Renal cortical epithelial cell (primary cell): ENCODE data around the gene SNX33. TPM values are rescaled to one million over a fixed set of nuclear protein-coding genes. Genes with fewer than 3 reads are reported as not detected.
"Not testable (repeated sequence)": the region's sequence is repeated elsewhere in the genome, so short reads cannot be mapped to it uniquely, and the experiment has no call there.

ENCODE experiments used
- DNase-seq: peaks from one replicate; pipeline ENCODE4 v3.0.0-alpha.2; 2011; ENCODE audit warnings: low read depth
- total RNA-seq: library from RNA; depleted of rRNA; stranded (reverse); fragments of >200 nt; gene quantifications from 2 replicates; pipeline ENCODE4 v1.2.3, GENCODE V29; 2014

The SNX33 gene
- total RNA-seq, 1 donor from 2014 or later = 21.6 TPM

DNA sequence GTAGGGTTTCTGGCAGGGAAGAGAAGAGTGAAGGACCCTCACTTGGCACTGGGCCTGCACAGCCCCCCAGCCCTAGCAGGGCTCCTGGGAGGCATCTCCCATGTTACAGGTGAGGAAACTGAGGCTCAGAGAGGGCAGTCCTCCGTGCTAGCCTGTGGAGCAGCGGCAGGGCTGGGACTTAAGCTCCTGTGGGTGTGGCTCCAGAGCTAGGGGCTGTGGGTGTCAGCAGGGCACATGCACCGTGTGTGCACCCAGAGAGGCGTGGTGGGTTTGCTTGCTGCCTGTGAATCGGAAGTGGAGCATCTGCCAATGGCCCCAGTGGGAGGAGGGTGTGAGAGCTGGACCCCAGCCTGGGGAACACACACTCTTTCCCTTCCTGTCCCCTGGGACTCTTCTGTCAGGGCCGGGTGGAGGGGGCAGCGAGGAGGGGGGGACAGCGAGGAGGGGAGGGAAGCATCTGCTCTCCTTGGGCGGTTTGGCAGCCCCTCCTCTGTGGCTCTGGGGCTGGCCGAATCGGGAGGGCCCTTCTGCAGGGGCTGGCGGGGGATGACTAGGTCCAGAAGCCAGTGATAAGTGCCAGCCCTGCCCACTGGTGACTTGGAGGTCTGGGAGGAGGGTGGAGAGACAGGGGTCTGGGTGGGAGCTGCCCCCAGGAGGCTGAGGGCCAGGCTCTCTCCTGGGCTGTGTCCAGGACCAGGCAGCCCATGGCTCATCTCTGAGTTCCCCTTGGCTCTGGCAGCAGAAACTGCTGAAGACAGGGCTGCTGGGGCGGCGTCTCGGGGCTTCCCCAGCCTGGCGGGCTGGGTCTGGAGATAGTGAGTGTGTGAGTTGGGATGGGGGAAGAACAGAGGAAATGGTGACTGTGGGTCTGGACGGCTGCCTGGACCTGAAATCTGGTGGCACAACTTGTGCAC lies 52.5 kb downstream of the SNX33 start:
- not testable (repeated sequence) for DNase-seq

DNA sequence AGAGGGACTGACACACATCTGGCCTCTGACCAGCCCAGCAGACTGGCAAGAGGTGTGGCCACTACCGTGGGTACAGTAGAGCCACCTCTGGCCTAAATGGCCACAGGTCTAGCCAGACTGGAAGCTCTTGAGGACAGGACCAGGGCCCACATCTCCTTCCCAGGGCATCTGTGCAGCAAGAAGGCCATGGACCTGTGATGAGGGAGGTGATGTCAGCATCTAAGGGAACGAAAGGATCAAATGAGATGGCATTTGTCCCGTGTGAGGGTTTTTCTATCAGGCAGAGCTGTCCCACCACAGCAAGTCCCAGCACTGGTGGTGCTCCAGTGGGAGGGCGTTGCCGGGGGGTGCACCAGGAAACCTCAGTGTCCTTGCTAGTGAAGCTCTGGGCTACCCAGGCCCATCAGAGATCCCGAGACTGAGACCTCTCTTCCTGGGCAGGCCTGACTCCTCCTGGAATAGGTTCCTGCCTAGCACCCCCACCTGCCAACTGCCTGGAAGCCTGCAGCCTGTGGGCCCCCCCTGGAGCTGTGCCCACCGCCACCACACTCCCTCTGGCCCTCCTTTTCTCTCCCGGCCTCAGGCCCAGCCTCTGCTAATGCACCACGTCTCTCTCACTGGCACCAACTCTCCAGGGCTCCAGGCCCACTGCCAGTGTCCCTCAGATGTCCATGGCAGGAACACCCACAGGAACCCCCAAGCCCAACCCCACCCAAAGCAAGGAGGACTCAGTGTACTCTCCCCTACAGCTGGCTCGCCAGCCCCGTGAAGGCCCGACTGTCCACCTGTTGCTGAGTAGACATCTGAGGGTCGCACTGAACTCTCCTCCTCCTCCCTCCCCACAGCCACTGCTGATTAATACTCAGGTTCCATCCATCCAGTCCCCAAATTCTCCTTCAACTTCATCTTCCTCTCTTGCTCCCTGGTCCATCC lies 53.6 kb downstream of the SNX33 start:
- DNase-seq = not testable (repeated sequence)

DNA sequence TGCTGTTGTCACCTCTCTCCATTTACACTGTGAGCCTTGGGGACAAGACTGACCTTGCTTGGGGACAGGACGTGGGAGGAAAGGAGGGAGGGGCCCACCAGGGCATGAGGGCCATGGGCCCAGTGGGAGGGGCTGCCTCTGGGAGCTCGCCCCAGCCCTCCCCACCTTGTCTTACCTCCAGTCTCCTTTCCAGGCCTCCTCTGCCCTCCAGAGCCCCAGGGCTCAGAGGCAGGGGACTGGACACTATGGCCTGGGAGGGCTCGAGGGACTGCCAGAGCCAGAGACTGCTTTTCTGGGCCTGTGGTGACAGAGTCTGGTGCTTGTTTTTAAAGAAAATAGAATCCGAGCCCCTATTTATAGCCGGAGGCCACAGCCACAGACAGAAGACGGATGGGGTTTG lies 54.7 kb downstream of the SNX33 start:
- DNase-seq = no peak

- DNase-seq = not testable (repeated sequence)
Observed at GRCh38 chr15:75703440-75704262, 55.9 kb downstream of the SNX33 start.

- DNase-seq = no peak
Observed at GRCh38 chr15:75704263-75704615, 56.5 kb downstream of the SNX33 start.

- DNase-seq = no peak
Observed at GRCh38 chr15:75704618-75705017, 56.9 kb downstream of the SNX33 start.

- not testable (repeated sequence) for DNase-seq
Observed at GRCh38 chr15:75705375-75705774, 57.7 kb downstream of the SNX33 start.

- no peak for DNase-seq
Observed at GRCh38 chr15:75705854-75706681, 58.4 kb downstream of the SNX33 start.

- no peak for DNase-seq
Observed at GRCh38 chr15:75706682-75706954, 58.9 kb downstream of the SNX33 start.

DNA sequence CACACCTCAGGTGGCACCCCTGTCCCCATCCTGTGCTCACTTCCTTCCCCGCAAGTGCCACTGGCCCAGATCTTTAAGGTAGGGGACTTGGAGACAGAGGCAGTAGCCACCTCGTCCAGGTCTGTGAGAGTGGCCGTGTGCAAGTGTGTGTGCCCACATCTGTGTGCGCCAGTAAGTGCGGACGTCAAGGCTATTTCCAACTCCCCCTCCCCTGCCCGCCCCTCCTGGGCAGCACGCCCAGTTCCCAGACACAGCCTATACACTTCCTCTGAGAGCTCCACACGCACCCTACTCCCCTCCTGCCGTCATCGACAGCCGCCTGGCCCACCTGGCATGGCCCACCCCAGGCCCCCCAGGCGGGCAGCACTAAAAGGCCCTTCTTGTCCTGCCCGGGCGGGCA lies 61.7 kb downstream of the SNX33 start:
- DNase-seq = not testable (repeated sequence)

DNA sequence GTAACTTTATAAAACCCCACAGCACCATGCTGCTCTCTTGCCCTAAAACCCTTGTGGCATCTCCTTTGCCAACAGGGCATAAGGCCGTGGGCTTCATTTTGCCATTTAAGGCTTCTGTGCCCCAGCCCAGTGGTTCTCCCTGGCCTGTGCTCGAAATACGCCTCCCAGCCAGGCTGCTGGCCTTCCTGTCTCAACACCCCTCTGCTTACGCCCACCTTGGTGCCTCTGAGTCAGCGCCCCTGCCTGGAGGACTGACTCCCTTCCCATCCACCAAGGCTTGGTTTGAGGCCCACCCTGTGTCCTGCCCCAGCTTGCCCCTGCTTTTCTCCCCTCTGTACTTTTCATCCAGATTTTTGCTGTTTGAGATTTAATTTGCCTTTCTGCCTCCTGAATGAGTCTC lies 63.2 kb downstream of the SNX33 start:
- not testable (repeated sequence) for DNase-seq

- not testable (repeated sequence) for DNase-seq
Observed at GRCh38 chr15:75711495-75711894, 63.8 kb downstream of the SNX33 start.

Other genes starting within 250 kb of the SNX33 start
- gene SIN3A, start 196.2 kb upstream of the SNX33 start, total RNA-seq = 18.8 and 66.0 TPM in 2 replicates
- gene PTPN9, start 68.6 kb upstream of the SNX33 start, total RNA-seq = 28.5 and 37.0 TPM in 2 replicates
- gene SNUPN, start 22.2 kb upstream of the SNX33 start, total RNA-seq = 18.9 and 37.3 TPM in 2 replicates
- gene IMP3, start 7.7 kb upstream of the SNX33 start, total RNA-seq = 88.0 and 103 TPM in 2 replicates
- gene CSPG4, start 64.9 kb downstream of the SNX33 start, total RNA-seq = 0.35 TPM in 2 replicates
- 84.3 and 87.0 TPM in 2 replicates for gene UBE2Q2, start 195.5 kb downstream of the SNX33 start, total RNA-seq